Measurements from ENCODE around the gene TENT4A. TPM values are rescaled to one million over a fixed set of nuclear protein-coding genes. Genes with fewer than 3 reads are reported as not detected.

The TENT4A gene
- total RNA-seq, 1 experiment from 2014 or later, result 25.6 TPM

DNA sequence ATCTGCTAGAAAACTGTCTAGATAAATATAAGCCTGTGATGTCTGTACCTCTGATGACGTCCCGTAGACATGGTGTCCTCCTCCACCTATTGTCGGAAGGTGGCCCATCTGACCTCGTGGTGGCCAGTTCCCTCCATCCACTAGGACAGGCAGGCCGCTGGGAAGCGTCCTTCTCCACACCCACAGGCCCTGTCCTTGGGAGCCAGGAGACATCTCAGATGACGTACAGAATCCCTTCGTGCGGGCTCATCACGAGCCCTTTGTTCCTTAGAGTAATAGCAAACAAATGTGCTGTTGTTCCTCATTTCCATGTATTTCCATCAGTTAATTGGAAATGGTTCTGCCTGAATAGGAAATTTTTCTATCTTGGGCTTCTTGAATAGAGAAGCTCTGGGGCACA, 38.3 kb upstream of the TENT4A start:
- Histone ChIP-seq H2BK5ac (ENCODE audit: insufficient read length, low read length) (no peak overlapping the region), H4K91ac (ENCODE audit: insufficient read length, low read depth, low read length) (no peak overlapping the region), H3K4me2 (ENCODE audit: insufficient read depth, insufficient read length, low read length) (no peak overlapping the region), H3K18ac (ENCODE audit: insufficient read length, low read depth, low read length) (no peak overlapping the region), H2BK15ac (ENCODE audit: low read depth, low read length) (no peak overlapping the region), H3K27ac (ENCODE audit: insufficient read length, low read depth, low read length) (no peak overlapping the region), H3K4ac (ENCODE audit: low read depth, low read length) (no peak overlapping the region), H2AFZ (ENCODE audit: low read length) (no peak overlapping the region), H3K23me2 (ENCODE audit: insufficient read length, low read depth, low read length, poor library complexity, severe bottlenecking) (no peaks in the 10 kb centered on the region), H4K5ac (ENCODE audit: insufficient read length, low read depth, low read length) (no peak overlapping the region), H4K20me1 (ENCODE audit: control insufficient read depth, insufficient read depth, insufficient read length) (peaks cover 4% of the 10 kb centered on the region), H2BK120ac (ENCODE audit: low read depth, low read length, poor library complexity, severe bottlenecking) (no peak overlapping the region), H3K14ac (ENCODE audit: insufficient read depth, low read length) (no peak overlapping the region), H4K8ac (replicated peaks; ENCODE audit: insufficient read length, low read depth, low read length) (no peak overlapping the region), H3K79me1 (ENCODE audit: insufficient read depth, low read depth, low read length, poor library complexity, severe bottlenecking) (no peaks in the 10 kb centered on the region), H3K23ac (ENCODE audit: insufficient read length, low read depth, low read length) (no peak overlapping the region), H2AK5ac (ENCODE audit: insufficient read length, low read length) (no peak overlapping the region), H2BK20ac (ENCODE audit: low read depth, low read length, poor library complexity, severe bottlenecking) (no peak overlapping the region), H3K56ac (ENCODE audit: insufficient read length, low read depth, low read length) (no peak overlapping the region), H3K79me2 (ENCODE audit: insufficient read depth, low read length) (no peaks in the 10 kb centered on the region; the same call in 1 of the 2 replicates), H3K9me3 (ENCODE audit: control insufficient read depth, low read depth, low read length) (peaks cover 6% of the 10 kb centered on the region), H2BK12ac (ENCODE audit: insufficient read length, low read depth, low read length) (no peak overlapping the region), H3K4me1 (ENCODE audit: insufficient read depth, low read length) (no peaks in the 10 kb centered on the region), H3T11ph (ENCODE audit: low read length) (no peak overlapping the region), H3K9ac (ENCODE audit: extremely low read depth, insufficient read length, low read length) (no peak overlapping the region), H3K27me3 (ENCODE audit: insufficient read depth, low read length) (no peaks in the 10 kb centered on the region; the same call in 1 of the 2 replicates)
- TF ChIP-seq, protein P1, sequence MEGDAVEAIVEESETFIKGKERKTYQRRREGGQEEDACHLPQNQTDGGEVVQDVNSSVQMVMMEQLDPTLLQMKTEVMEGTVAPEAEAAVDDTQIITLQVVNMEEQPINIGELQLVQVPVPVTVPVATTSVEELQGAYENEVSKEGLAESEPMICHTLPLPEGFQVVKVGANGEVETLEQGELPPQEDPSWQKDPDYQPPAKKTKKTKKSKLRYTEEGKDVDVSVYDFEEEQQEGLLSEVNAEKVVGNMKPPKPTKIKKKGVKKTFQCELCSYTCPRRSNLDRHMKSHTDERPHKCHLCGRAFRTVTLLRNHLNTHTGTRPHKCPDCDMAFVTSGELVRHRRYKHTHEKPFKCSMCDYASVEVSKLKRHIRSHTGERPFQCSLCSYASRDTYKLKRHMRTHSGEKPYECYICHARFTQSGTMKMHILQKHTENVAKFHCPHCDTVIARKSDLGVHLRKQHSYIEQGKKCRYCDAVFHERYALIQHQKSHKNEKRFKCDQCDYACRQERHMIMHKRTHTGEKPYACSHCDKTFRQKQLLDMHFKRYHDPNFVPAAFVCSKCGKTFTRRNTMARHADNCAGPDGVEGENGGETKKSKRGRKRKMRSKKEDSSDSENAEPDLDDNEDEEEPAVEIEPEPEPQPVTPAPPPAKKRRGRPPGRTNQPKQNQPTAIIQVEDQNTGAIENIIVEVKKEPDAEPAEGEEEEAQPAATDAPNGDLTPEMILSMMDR (conservative IDR thresholded peaks at IDR 0.05), result no peak
- Mint-ChIP-seq H3K36me3 (ENCODE audit: insufficient read depth in 1 of 3, low read depth in 3 of 3) (peaks cover 24 to 50% (median 38%) of the 10 kb centered on the region in 3 experiments), H3K27me3 (ENCODE audit: low read depth) (peaks cover 4% of the 10 kb centered on the region), H3K27ac (no peak overlapping the region), H3K9me3 (peaks cover 10 to 24% of the 10 kb centered on the region in 2 experiments), H3K4me1 (no peaks in the 10 kb centered on the region), H3K4me3 (no peak overlapping the region)
- no CpG with 5 or more reads among the region's 10 CpGs for WGBS (ENCODE audit: extremely low coverage, insufficient read length, low lambda C conversion rate)
- no peak for DNase-seq
